ENCODE data around the gene TPRX1.

- TF ChIP-seq ZNF623 (tag by site-specific recombination; IDR thresholded peaks at IDR 0.05): no peak
- no peak for TF ChIP-seq REST (tag by site-specific recombination; IDR thresholded peaks at IDR 0.05)
- no peak for TF ChIP-seq ZBTB10 (tag by site-specific recombination; IDR thresholded peaks at IDR 0.05)
- no peak for TF ChIP-seq ZNF350 (tag by site-specific recombination; IDR thresholded peaks at IDR 0.05)
- TF ChIP-seq SETDB1 (IDR thresholded peaks at IDR 0.05; ENCODE audit: insufficient read length, low read length): no peak
- TF ChIP-seq ZNF423 (tag by site-specific recombination; IDR thresholded peaks at IDR 0.05): no peak
- no peak for TF ChIP-seq CTCF (tag by site-specific recombination; IDR thresholded peaks at IDR 0.05)
- TF ChIP-seq ZNF398 (tag by site-specific recombination; IDR thresholded peaks at IDR 0.05): no peak
- no peak for TF ChIP-seq ZFP37 (tag by site-specific recombination; IDR thresholded peaks at IDR 0.05)
- TF ChIP-seq ZNF19 (tag by site-specific recombination; IDR thresholded peaks at IDR 0.05; ENCODE audit: low read depth): no peak
- no peak for TF ChIP-seq PATZ1 (tag by site-specific recombination; IDR thresholded peaks at IDR 0.05)
- no peak for TF ChIP-seq ZNF311 (tag by site-specific recombination; IDR thresholded peaks at IDR 0.05; ENCODE audit: borderline replicate concordance)
- TF ChIP-seq ZSCAN18 (tag by site-specific recombination; IDR thresholded peaks at IDR 0.05): no peak
These were observed 42.8 kb downstream of the TPRX1 start for GRCh38 chr19:47761566-47761965.
